ENCODE data around the gene STEAP4. TPM values are rescaled to one million over a fixed set of nuclear protein-coding genes. Genes with fewer than 3 reads are reported as not detected.

Gene STEAP4
- total RNA-seq, 2 experiments from 2014 or later: not detected

DNA sequence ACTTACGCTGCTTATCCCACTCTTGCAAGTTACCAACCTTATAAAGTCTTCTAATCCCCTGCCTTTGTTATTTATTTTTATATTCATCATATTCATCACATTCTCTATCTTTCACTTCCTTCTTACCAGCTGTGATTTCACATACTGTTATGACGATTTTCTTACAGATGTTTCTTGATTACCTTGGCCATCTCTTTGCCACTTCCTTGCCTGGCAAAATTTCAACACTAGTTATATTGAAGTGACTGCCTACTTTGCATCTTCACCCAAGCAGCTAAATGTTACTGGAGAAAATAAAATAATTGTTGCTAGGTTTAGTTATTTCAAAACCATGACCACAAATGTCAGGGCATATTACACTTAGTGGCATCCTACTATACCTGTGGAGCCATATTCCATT, 8.8 kb upstream of the STEAP4 start:
- TF ChIP-seq CTCF (IDR thresholded peaks at IDR 0.05): no peak
- no peak overlapping the region for H3K4me3 Mint-ChIP-seq
- H3K27ac Mint-ChIP-seq: no peak overlapping the region
- peaks cover 21% of the 10 kb centered on the region for H3K27me3 Mint-ChIP-seq
- POLR2A ChIA-PET: no interaction called here
- no peaks in the 10 kb centered on the region for H3K4me1 Mint-ChIP-seq (ENCODE audit: low read depth)
- intact Hi-C loops (cut with micrococcal nuclease): no loop called here
- no peaks in the 10 kb centered on the region for H3K9me3 Mint-ChIP-seq
- DNase-seq: no peak
- CTCF ChIA-PET: interaction anchor here (1.1 kb wide), 1 partner anchor 15 kb away, joined by 3 read pairs; no protein-coding TSS in a partner anchor
- no peak for ATAC-seq
- H3K36me3 Mint-ChIP-seq (ENCODE audit: low read depth): no peaks in the 10 kb centered on the region

- no peak overlapping the region for H3K4me3 Mint-ChIP-seq
- H3K4me1 Mint-ChIP-seq (ENCODE audit: low read depth): no peaks in the 10 kb centered on the region
- no peaks in the 10 kb centered on the region for H3K9me3 Mint-ChIP-seq
- H3K36me3 Mint-ChIP-seq (ENCODE audit: low read depth): no peaks in the 10 kb centered on the region
- no peak for TF ChIP-seq CTCF (IDR thresholded peaks at IDR 0.05)
- H3K27ac Mint-ChIP-seq: no peak overlapping the region
- DNase-seq: no peak
- no peak for ATAC-seq
- ChIA-PET POLR2A (no interaction called here), CTCF (interaction anchor here (1.1 kb wide), 1 partner anchor 14 kb away, joined by 3 read pairs; no protein-coding TSS in a partner anchor)
- intact Hi-C loops (cut with micrococcal nuclease): no loop called here
- peaks cover 20% of the 10 kb centered on the region for H3K27me3 Mint-ChIP-seq
Observed at GRCh38 chr7:88314061-88314491, 7.4 kb upstream of the STEAP4 start.

- Mint-ChIP-seq H3K4me3 (no peak overlapping the region), H3K9me3 (no peaks in the 10 kb centered on the region), H3K27ac (no peak overlapping the region), H3K4me1 (ENCODE audit: low read depth) (no peaks in the 10 kb centered on the region), H3K36me3 (ENCODE audit: low read depth) (no peaks in the 10 kb centered on the region), H3K27me3 (peaks cover 21% of the 10 kb centered on the region)
- CTCF ChIA-PET: no interaction called here
- intact Hi-C loops (cut with micrococcal nuclease): no loop called here
- no peak for ATAC-seq
- POLR2A ChIA-PET: no interaction called here
- TF ChIP-seq CTCF (IDR thresholded peaks at IDR 0.05): no peak
- no peak for DNase-seq
Observed at GRCh38 chr7:88312061-88312663, 5.5 kb upstream of the STEAP4 start.

DNA sequence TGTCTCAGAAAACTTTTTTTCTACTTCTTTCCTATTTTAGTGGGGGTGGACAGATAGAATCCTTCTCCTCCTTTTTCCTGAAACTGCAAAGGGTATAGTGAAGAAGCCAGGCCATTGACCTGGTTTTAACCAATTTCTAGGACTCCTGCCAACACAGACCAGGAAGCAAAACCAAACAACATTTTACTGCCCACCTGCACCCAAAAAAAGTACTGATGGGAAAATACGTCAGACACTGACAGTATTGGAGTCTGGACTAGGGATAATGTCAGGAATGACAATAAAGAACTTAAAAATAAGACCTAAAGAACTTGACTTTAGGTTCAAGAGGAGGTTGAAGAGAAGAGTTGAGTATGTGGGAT, 5.0 kb upstream of the STEAP4 start:
- no peak for TF ChIP-seq CTCF (IDR thresholded peaks at IDR 0.05)
- ATAC-seq: no peak
- ChIA-PET POLR2A (no interaction called here), CTCF (no interaction called here)
- Mint-ChIP-seq H3K4me3 (no peak overlapping the region), H3K36me3 (ENCODE audit: low read depth) (no peaks in the 10 kb centered on the region), H3K27ac (no peak overlapping the region), H3K4me1 (ENCODE audit: low read depth) (peaks cover 1% of the 10 kb centered on the region), H3K27me3 (peaks cover 24% of the 10 kb centered on the region), H3K9me3 (no peaks in the 10 kb centered on the region)
- intact Hi-C loops (cut with micrococcal nuclease): no loop called here
- no peak for DNase-seq

DNA sequence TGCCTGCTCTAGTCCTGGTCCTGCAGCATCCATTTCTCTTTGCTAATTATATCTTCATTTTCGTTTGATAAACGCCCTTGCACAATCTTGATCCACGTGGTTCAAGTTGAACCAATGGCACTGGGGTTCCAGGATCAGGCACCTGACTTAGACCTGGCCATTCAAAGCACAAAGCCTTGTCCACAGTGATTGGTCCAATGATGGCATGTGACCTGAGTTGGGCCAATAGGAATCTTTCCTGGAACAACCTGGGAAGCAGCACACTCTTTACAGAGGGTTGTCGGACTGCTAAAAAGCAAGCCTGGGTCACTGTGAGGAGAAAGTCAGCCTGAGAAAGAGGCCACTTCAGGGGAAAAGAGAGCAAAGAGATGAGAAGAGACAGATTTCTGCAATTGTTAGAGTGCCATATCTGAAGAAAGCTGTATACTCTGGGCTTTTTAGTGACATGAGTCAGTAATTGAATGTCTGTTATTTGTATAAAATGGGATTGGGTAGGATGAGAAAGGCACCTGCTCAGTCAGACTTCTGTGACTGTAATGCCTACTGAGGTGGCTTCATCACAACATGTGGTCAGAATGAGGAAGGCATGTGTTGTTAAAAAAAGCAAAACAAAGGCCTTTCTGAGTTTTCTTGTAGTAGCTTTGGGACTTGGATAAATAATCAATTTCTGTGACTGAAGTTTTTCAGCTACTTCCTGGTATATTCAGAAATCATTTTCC, 4.4 kb upstream of the STEAP4 start:
- no peak for ATAC-seq
- Mint-ChIP-seq H3K4me3 (no peak overlapping the region), H3K4me1 (ENCODE audit: low read depth) (peaks cover 4% of the 10 kb centered on the region), H3K27ac (no peak overlapping the region), H3K27me3 (peaks cover 25% of the 10 kb centered on the region), H3K9me3 (no peaks in the 10 kb centered on the region), H3K36me3 (ENCODE audit: low read depth) (no peaks in the 10 kb centered on the region)
- ChIA-PET CTCF (no interaction called here), POLR2A (no interaction called here)
- DNase-seq: no peak
- intact Hi-C loops (cut with micrococcal nuclease): no loop called here
- TF ChIP-seq CTCF (IDR thresholded peaks at IDR 0.05): no peak

All from activated CD8-positive, alpha-beta T cell treated with anti-CD3 and anti-CD28 coated beads for 36 hours (primary cell).